COLO829 (cell line): ENCODE results near the gene WASF2.
"Not testable (repeated sequence)": the region's sequence is repeated elsewhere in the genome, so short reads cannot be mapped to it uniquely, and the experiment has no call there.

Experiments
- DNase-seq: peaks from one replicate; pipeline ENCODE4 v3.0.0; 2012; ENCODE audit warnings: low spot score

WASF2 gene

GRCh38 chr1:27521861-27522431 lies 32.0 kb upstream of the WASF2 start:
- DNase-seq = no peak

GRCh38 chr1:27521336-27521831 lies 31.4 kb upstream of the WASF2 start:
- no peak for DNase-seq

- DNase-seq = no peak
These were observed 30.7 kb upstream of the WASF2 start for GRCh38 chr1:27520651-27521050.

- no peak for DNase-seq
These were observed 29.6 kb upstream of the WASF2 start for GRCh38 chr1:27519331-27520258.

- DNase-seq = no peak
These were observed 28.8 kb upstream of the WASF2 start for GRCh38 chr1:27518808-27519207.

GRCh38 chr1:27517907-27518718 lies 28.1 kb upstream of the WASF2 start:
- DNase-seq = no peak

GRCh38 chr1:27517301-27517700 lies 27.3 kb upstream of the WASF2 start:
- DNase-seq = no peak

- no peak for DNase-seq
These were observed 25.7 kb upstream of the WASF2 start for GRCh38 chr1:27515626-27516025.

- no peak for DNase-seq
These were observed 24.0 kb upstream of the WASF2 start for GRCh38 chr1:27513958-27514357.

- DNase-seq = no peak
These were observed 23.6 kb upstream of the WASF2 start for GRCh38 chr1:27513528-27513927.

GRCh38 chr1:27509127-27510080 lies 19.4 kb upstream of the WASF2 start:
- no peak for DNase-seq

- DNase-seq = no peak
These were observed 18.1 kb upstream of the WASF2 start for GRCh38 chr1:27507960-27508665.

- DNase-seq = no peak
These were observed 16.7 kb upstream of the WASF2 start for GRCh38 chr1:27506703-27507102.

GRCh38 chr1:27505420-27505680 lies 15.4 kb upstream of the WASF2 start:
- DNase-seq = no peak

- no peak for DNase-seq
These were observed 14.8 kb upstream of the WASF2 start for GRCh38 chr1:27504588-27505419.

- no peak for DNase-seq
These were observed 14.0 kb upstream of the WASF2 start for GRCh38 chr1:27503844-27504587.

- DNase-seq = no peak
These were observed 13.1 kb upstream of the WASF2 start for GRCh38 chr1:27503033-27503432.

- DNase-seq = not testable (repeated sequence)
These were observed 11.2 kb upstream of the WASF2 start for GRCh38 chr1:27501159-27501558.

GRCh38 chr1:27499142-27499541 lies 9.2 kb upstream of the WASF2 start:
- no peak for DNase-seq
